Measurements from ENCODE around the gene CYP4X1. TPM values are rescaled to one million over a fixed set of nuclear protein-coding genes. Genes with fewer than 3 reads are reported as not detected.

The CYP4X1 gene
- total and polyA plus RNA-seq, 9 of the 15 experiments (the other 6 are each of a cell fraction or from before 2014, with no cell fraction given) = 0.03 to 0.17 (median 0.06) TPM; not detected in 6

- Histone ChIP-seq H3K27me3 (ENCODE audit: control insufficient read depth in 2 of 2, insufficient read depth in 2 of 2, low read length in 2 of 2) (peaks cover 0 to 5% of the 10 kb centered on the region in 2 experiments; a peak in 2 of 5 replicates), H3K4me1 (replicated peaks in 1 of 2; ENCODE audit: control insufficient read depth in 2 of 2, insufficient read depth in 2 of 2, low read length in 2 of 2) (no peaks in the 10 kb centered on the region), H3K4me2 (ENCODE audit: insufficient read depth, low read length) (no peak overlapping the region), H3K79me2 (ENCODE audit: control insufficient read depth, insufficient read depth, low read length) (no peaks in the 10 kb centered on the region), H3K36me3 (ENCODE audit: control insufficient read depth, insufficient read depth, low read length) (no peaks in the 10 kb centered on the region), H3K9me3 (replicated peaks; ENCODE audit: control insufficient read depth, insufficient read depth, low read depth, low read length) (no peaks in the 10 kb centered on the region), H4K20me1 (replicated peaks; ENCODE audit: control insufficient read depth, insufficient read depth, low read length) (no peaks in the 10 kb centered on the region), H3K27ac (ENCODE audit: extremely low read depth, low read depth, low read length) (no peak overlapping the region), H2AFZ (ENCODE audit: low read depth, low read length) (no peak overlapping the region), H3K4me3 (no peak overlapping the region), H3K9ac (ENCODE audit: insufficient read depth in 1 of 2, low read depth in 2 of 2, low read length in 2 of 2) (no peak overlapping the region), H3K9me1 (ENCODE audit: control insufficient read depth, insufficient read depth, low read length) (no peaks in the 10 kb centered on the region)
- in situ Hi-C loops (cut with MboI) (no loop called here), intact Hi-C loops (cut with micrococcal nuclease) (loop anchor here (10.0 kb wide), 1 partner anchor 247 kb away; no protein-coding TSS in a partner anchor)
- ChIA-PET CTCF (ENCODE audit: low intra/inter-chr PET ratio) (interaction anchor here (0.6 kb wide), 1 partner anchor 811 kb away, joined by 3 read pairs; no protein-coding TSS in a partner anchor), POLR2A (no interaction called here)
- 1% methylated on average over 13 of the region's 13 CpGs for WGBS (ENCODE audit: insufficient coverage, low coverage, missing lambda C conversion rate)
- peak; percentile 84 for ATAC-seq
- no TSS peak for BruUV-seq (replicated peaks)
- TF ChIP-seq, protein P1, sequence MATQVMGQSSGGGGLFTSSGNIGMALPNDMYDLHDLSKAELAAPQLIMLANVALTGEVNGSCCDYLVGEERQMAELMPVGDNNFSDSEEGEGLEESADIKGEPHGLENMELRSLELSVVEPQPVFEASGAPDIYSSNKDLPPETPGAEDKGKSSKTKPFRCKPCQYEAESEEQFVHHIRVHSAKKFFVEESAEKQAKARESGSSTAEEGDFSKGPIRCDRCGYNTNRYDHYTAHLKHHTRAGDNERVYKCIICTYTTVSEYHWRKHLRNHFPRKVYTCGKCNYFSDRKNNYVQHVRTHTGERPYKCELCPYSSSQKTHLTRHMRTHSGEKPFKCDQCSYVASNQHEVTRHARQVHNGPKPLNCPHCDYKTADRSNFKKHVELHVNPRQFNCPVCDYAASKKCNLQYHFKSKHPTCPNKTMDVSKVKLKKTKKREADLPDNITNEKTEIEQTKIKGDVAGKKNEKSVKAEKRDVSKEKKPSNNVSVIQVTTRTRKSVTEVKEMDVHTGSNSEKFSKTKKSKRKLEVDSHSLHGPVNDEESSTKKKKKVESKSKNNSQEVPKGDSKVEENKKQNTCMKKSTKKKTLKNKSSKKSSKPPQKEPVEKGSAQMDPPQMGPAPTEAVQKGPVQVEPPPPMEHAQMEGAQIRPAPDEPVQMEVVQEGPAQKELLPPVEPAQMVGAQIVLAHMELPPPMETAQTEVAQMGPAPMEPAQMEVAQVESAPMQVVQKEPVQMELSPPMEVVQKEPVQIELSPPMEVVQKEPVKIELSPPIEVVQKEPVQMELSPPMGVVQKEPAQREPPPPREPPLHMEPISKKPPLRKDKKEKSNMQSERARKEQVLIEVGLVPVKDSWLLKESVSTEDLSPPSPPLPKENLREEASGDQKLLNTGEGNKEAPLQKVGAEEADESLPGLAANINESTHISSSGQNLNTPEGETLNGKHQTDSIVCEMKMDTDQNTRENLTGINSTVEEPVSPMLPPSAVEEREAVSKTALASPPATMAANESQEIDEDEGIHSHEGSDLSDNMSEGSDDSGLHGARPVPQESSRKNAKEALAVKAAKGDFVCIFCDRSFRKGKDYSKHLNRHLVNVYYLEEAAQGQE (IDR thresholded peaks at IDR 0.05; ENCODE audit: borderline replicate concordance) = peak; percentile 31; the same call in 1 of the 2 replicates
- TF ChIP-seq, protein P1 (CRISPR knock-in tag; IDR thresholded peaks at IDR 0.05; ENCODE audit: low read depth) = no peak
- peak in 1 of 2 experiments; percentile 64; a peak in 2 of 4 replicates for TF ChIP-seq RAD21 (CRISPR knock-in tag; conservative IDR thresholded peaks at IDR 0.05 in 1 of 2, IDR thresholded peaks at IDR 0.05 in 1 of 2)
- TF ChIP-seq PML (IDR thresholded peaks at IDR 0.05; ENCODE audit: low read length) = no peak
- peak; percentile 38 to 61 (median 44); a peak in 4 of 6 replicates for TF ChIP-seq CTCF (IDR thresholded peaks at IDR 0.05 in 2 of 3, conservative IDR thresholded peaks at IDR 0.05 in 1 of 3; ENCODE audit: insufficient read depth in 2 of 3, low read depth in 1 of 3, low read length in 3 of 3)
- peak in 3 of 4 experiments; percentile 2 to 25 (median 16) for DNase-seq (ENCODE audit: extremely low read depth in 1 of 4, low spot score in 3 of 4)
- FAIRE-seq = no peak
Observed at GRCh38 chr1:46991083-46991923, 32.2 kb upstream of the CYP4X1 start.
